Liver (tissue), 3 donors: ENCODE measurements around the gene FITM1.

Experiments
- ATF3 ChIP-seq: IDR thresholded peaks from 2 replicates; pipeline ENCODE4 v1.6.1; 2016; ENCODE audit warnings: antibody characterized with exemption
- EGR1 ChIP-seq, 2 donors: IDR thresholded peaks; 2 replicates each; pipeline ENCODE4 v1.6.1; 2016 to 2018; ENCODE audit warnings: antibody characterized with exemption in 2 of 2, low read depth in 2 of 2
- FOXA1 ChIP-seq: IDR thresholded peaks from 2 replicates; pipeline ENCODE4 v1.6.1; 2016; ENCODE audit warnings: antibody characterized with exemption
- HNF4G ChIP-seq: IDR thresholded peaks from 2 replicates; pipeline ENCODE4 v1.6.1; 2016; ENCODE audit warnings: antibody characterized with exemption
- JUND ChIP-seq, 2 donors: IDR thresholded peaks; 2 replicates each; pipeline ENCODE4 v1.6.1; 2016; ENCODE audit warnings: antibody characterized with exemption in 2 of 2
- RAD21 ChIP-seq, 2 donors: IDR thresholded peaks; 2 replicates each; pipeline ENCODE4 v1.6.1; 2016; ENCODE audit warnings: antibody characterized with exemption in 2 of 2, mild to moderate bottlenecking in 2 of 2
- SP1 ChIP-seq: IDR thresholded peaks from 2 replicates; pipeline ENCODE4 v1.6.1; 2018; ENCODE audit warnings: antibody characterized with exemption, mild to moderate bottlenecking
- TAF1 ChIP-seq: conservative IDR thresholded peaks from 2 replicates; pipeline ENCODE4 v1.6.1; 2016; ENCODE audit warnings: antibody characterized with exemption, mild to moderate bottlenecking
- YY1 ChIP-seq: IDR thresholded peaks from 2 replicates; pipeline ENCODE4 v1.6.1; 2016; ENCODE audit warnings: antibody characterized with exemption, mild to moderate bottlenecking
- ZBTB33 ChIP-seq: IDR thresholded peaks from 2 replicates; pipeline ENCODE4 v1.6.1; 2016; ENCODE audit warnings: antibody characterized with exemption
- TF ChIP-seq, protein P1 (sequence below): fragments of 150-350 bp; IDR thresholded peaks from 2 replicates; pipeline ENCODE4 v1.5.1; 2017; ENCODE audit warnings: improper control_type of control experiment, low read depth, low read length; ENCODE audit not compliant: missing input control
- TF ChIP-seq, protein P2 (sequence below): IDR thresholded peaks from 2 replicates; pipeline ENCODE4 v1.6.1; 2016; ENCODE audit warnings: antibody characterized with exemption, mild to moderate bottlenecking
- TF ChIP-seq, protein P3 (sequence below): IDR thresholded peaks from 2 replicates; pipeline ENCODE4 v1.6.1; 2016; ENCODE audit warnings: antibody characterized with exemption
- donor health status: healthy.
- donor health status: healthy.

- TF ChIP-seq, protein P1, sequence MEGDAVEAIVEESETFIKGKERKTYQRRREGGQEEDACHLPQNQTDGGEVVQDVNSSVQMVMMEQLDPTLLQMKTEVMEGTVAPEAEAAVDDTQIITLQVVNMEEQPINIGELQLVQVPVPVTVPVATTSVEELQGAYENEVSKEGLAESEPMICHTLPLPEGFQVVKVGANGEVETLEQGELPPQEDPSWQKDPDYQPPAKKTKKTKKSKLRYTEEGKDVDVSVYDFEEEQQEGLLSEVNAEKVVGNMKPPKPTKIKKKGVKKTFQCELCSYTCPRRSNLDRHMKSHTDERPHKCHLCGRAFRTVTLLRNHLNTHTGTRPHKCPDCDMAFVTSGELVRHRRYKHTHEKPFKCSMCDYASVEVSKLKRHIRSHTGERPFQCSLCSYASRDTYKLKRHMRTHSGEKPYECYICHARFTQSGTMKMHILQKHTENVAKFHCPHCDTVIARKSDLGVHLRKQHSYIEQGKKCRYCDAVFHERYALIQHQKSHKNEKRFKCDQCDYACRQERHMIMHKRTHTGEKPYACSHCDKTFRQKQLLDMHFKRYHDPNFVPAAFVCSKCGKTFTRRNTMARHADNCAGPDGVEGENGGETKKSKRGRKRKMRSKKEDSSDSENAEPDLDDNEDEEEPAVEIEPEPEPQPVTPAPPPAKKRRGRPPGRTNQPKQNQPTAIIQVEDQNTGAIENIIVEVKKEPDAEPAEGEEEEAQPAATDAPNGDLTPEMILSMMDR: no peak
- TF ChIP-seq EGR1 (IDR thresholded peaks at IDR 0.05; ENCODE audit: low read depth in 2 of 2) (no peak), RAD21 (IDR thresholded peaks at IDR 0.05) (no peak), ZBTB33 (no peak), JUND (IDR thresholded peaks at IDR 0.05) (no peak), SP1 (no peak), TAF1 (no peak), HNF4G (no peak), YY1 (no peak), ATF3 (no peak), FOXA1 (no peak)
- TF ChIP-seq, protein P2, sequence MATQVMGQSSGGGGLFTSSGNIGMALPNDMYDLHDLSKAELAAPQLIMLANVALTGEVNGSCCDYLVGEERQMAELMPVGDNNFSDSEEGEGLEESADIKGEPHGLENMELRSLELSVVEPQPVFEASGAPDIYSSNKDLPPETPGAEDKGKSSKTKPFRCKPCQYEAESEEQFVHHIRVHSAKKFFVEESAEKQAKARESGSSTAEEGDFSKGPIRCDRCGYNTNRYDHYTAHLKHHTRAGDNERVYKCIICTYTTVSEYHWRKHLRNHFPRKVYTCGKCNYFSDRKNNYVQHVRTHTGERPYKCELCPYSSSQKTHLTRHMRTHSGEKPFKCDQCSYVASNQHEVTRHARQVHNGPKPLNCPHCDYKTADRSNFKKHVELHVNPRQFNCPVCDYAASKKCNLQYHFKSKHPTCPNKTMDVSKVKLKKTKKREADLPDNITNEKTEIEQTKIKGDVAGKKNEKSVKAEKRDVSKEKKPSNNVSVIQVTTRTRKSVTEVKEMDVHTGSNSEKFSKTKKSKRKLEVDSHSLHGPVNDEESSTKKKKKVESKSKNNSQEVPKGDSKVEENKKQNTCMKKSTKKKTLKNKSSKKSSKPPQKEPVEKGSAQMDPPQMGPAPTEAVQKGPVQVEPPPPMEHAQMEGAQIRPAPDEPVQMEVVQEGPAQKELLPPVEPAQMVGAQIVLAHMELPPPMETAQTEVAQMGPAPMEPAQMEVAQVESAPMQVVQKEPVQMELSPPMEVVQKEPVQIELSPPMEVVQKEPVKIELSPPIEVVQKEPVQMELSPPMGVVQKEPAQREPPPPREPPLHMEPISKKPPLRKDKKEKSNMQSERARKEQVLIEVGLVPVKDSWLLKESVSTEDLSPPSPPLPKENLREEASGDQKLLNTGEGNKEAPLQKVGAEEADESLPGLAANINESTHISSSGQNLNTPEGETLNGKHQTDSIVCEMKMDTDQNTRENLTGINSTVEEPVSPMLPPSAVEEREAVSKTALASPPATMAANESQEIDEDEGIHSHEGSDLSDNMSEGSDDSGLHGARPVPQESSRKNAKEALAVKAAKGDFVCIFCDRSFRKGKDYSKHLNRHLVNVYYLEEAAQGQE: no peak
- TF ChIP-seq, protein P3, sequence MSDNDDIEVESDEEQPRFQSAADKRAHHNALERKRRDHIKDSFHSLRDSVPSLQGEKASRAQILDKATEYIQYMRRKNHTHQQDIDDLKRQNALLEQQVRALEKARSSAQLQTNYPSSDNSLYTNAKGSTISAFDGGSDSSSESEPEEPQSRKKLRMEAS: no peak
Observed at GRCh38 chr14:24119691-24120090, 10.8 kb upstream of the FITM1 start.
